ENCODE data around the gene ZFYVE21.

The ZFYVE21 gene

GRCh38 chr14:103705504-103706284 is 9.9 kb upstream of the ZFYVE21 start:
- no peak for DNase-seq (ENCODE audit: low spot score)

- DNase-seq (ENCODE audit: low spot score) = no peak
Measured at GRCh38 chr14:103706551-103707328, 8.9 kb upstream of the ZFYVE21 start.

DNA sequence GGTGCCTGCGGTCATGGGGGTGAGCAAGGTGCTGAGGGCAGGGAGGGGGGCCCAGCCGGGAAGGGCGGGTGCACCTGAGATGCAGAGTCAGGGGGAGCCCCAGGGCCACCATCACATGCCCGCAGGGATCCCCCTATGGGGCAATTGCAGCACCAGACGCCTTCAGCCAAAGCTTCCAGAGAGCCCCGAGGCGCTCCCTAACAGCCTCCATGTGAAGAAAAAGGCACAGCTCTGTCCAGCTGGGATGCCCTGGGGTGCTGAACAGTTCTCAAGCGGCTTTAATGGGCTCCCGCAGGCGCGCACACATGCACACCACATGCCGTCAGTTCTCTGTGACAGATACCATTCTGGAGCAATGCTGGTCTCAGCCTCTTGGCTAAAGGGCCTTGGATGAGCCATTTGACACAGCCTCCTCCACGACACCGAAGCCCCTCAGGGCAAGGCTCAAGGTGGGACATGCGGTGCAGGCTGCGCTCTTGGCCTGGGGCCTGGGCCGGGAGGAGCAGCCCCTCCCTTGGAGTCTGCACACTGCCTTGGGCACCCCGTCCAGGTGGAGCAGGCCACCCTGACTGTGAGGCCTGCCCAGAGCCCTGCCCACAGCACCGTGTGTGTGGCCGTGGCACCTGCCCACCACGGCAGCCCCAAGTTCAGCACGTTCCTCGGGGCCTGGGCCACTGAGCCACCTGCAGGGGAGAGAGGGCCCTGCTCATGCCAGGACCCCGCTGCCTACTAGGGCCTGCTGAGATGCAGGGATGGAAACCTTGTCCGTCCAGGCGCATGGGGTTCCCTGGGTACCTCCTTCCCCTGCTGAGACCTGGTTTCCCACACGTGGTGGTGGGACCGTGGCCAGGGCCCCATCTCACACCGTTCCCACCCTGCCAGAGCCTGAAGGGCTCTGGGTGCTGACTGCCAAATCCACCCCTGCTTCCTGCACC is 8.0 kb upstream of the ZFYVE21 start:
- no peak for DNase-seq (ENCODE audit: low spot score)

DNA sequence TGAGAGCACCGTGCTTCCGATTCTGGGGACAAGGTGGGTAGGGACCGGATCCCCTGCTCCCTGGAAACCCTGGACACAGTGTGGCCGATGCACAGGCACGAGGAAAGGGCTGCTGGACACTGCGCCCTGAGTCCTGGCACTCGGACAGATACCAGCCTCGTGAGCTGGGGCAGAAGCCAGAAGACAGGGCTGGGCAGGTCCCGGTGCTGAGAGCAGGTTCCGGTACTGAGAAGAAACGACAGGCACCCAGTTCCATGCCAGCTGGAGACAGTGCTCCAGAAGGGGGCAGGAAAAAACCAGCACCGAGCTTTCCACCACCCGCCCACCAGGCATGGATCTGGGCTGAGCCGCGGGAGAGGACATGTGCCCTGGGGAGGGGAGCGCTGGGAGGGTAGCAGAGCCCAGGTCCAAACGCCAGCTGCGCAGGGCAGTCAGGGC is 6.8 kb upstream of the ZFYVE21 start:
- DNase-seq (ENCODE audit: low spot score) = peak; percentile 35

DNA sequence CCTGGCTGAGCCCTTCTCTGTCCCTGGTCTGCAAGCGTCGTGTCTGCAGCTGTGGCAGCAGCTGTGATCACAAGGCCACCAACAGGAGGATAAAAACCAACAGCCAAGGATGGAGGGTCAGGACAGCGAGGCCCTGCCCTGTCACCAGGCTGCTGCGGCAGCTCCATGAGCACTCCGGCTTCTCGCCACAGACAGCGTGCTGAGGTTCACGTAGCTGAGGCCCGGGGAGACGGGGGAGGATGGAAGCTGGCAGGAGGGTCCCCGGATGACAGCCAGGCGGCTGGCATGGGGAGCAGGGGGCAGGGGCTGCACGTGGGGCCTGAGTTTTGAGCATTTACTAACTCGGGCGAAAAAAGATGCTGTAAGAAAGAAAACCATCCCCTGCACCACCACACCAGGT is 5.8 kb upstream of the ZFYVE21 start:
- no peak for DNase-seq (ENCODE audit: low spot score)

DNA sequence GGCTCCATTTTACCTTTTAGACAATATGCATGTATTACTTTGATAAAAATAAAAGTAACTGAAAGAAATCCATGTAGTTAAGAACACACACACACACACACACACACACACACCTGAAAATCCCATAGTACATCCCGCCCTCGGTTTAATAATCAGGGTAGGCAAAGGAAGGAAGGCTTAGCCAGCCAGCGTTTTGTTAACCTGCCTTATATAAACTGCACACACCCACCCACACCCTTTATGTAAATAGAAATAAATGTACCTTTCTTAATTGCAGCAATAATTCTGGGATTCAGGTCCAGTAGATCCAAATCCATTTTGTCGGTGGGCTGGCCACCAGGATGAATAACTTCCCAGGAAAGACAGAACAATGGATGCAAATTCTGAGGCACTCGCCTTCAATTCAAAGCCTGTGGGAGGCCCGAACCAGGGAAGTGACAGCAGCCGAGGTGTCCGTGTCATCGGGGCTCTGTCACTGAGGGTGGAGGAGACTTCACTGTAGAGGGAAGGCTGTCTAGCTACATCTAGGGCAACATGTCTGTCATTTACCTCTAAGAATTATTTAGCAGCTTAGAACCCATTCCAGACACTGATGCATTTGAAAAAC is 4.7 kb upstream of the ZFYVE21 start:
- no peak for DNase-seq (ENCODE audit: low spot score)

DNA sequence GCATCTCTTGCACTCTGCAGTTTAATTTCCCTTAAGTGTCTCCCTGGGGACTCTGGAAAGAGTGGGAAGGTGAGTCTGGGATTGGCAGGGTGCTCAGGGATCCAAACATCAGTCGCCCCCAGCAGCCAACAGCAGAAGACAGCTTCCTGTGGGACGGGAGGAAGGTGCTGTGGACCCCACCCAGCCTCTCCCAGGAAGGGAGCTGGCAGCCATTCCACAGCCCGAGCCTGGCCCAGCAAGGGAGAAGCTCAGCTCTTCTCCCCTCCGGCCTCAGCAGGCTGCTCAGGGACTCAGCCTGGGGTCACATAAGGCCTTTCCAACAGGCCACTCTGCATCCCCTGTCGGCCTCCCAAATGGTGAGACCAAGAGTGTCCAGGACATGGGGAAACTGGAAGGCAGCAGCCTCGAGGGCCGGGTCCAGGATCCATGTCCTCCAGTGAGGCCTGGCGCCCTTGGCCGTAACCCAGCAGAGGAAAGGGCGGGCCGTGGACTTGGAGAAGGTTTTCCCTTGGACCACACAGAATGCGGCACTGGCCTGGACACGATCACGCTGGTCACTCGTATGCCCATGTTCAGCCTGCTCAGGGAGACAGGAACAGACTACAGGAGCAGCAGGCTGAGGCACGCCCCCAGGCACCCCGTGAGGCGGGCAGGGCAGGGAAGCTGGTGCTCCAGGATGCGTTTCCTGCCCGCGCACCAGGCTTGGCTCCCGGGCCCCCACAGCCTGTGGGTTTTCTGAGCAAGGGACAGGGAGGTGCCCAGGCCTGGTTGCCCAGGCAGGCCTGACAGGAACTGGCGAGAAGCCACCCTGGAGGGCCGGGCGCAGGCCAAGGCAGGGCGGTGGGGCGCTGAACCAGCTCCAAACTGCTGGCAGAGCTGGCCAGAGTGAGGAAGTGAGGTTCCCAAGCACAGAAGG is 3.8 kb upstream of the ZFYVE21 start:
- peak; percentile 51 for DNase-seq (ENCODE audit: low spot score)

GRCh38 chr14:103712633-103713247 is 2.9 kb upstream of the ZFYVE21 start:
- no peak for DNase-seq (ENCODE audit: low spot score)

- DNase-seq (ENCODE audit: low spot score) = no peak
Measured at GRCh38 chr14:103713304-103714062, 2.1 kb upstream of the ZFYVE21 start.

- DNase-seq (ENCODE audit: low spot score) = no peak
Measured at GRCh38 chr14:103714063-103714724, 1.4 kb upstream of the ZFYVE21 start.

DNA sequence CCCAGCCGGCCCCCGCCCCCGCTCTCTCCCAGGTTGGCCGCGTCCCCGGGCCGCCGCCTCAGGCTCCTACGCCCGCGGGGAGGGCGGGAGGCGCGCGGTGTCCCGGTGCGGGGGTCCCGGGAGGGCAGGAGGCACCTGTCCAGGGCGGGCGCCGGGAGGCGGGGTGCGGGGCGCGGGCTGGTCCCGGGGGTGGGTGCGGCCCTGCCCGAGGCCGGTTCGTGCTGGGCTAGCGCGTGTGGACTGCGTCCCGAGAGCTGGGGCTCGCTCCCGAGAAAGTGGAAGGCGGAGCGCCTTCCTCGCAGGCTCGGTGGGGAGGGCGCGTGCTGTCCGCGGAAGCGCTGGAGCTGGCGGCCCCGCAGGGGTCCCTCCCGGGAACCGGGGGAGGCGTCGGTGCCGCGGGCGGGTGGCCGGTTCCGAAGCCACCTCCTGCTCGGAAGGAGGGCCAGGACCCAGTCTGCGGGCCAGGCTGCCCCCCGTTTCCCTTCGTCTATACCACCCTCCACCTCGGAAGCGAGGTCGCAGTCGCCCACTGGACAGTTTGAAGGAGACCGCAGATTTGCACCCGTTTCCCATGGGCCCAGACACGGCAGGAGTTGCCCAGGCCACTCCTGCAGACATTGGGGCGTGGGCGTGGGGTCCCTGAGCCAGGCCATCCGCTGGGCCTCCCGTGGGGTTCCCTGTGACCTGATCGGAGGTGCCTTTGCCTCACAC is 636 bp downstream of the ZFYVE21 start:
- DNase-seq (ENCODE audit: low spot score) = no peak

DNA sequence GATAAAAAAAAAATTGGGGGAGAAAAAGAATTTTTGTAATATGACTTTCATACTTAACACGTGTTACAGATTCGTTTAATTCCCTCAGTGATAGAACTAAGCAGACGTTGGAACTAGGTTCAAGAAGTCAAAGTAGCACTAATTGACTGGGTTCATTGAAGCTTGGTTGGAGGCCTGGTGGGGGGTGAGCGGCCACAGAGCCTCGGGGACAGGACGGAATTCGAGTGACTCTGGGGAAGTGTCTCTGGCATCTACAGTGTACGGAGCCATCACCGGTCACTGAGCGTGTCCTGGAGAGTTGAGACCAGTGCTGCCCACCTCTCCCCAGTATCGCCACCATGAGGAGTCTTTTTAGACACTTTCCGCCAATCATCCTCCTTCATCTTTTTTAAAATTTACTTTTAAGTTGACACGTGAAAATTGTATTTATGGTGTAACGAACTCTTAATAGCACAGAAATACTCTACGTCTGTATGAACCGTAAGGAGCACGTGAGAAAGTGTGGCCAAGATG is 1.3 kb downstream of the ZFYVE21 start:
- no peak for DNase-seq (ENCODE audit: low spot score)

DNA sequence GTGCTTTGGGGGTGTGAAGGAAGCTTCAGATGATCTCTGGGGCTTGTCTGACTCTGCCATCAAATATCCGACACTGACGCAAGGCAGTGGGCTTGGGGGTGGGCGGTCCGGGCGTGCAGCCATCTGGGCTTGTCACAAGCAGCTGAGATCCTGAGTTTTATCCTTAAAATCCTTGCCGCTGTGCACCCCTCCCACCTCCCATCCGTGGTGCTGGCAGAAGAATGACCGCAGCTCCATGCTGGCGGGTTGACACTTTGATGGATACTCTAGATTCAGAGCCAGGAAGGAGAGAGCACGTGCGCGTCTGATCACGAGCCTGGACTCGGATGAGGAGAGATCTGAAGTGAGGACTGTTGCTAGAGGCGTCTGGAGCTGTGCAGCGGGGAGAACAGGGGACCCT is 3.0 kb downstream of the ZFYVE21 start:
- DNase-seq (ENCODE audit: low spot score) = no peak

DNA sequence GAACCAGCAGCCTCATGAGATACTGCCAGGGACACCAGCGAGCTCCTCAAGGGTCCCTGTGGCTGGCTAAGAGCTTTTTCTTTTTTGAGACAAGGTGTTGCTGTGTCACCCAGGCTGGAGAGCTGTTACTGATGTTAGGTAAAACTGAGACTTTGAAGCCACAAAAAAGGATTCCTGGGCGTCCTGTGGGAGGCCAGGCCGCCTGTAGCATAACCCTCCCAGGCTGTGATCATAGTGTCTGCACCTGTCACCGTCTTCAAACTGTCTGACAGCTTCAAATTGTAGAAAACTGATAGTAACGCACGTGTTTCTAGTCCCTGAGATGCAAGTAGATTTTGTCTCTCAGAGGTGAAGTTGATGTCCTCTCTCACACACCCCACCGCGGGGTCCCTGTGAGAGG is 4.1 kb downstream of the ZFYVE21 start:
- no peak for DNase-seq (ENCODE audit: low spot score)

DNA sequence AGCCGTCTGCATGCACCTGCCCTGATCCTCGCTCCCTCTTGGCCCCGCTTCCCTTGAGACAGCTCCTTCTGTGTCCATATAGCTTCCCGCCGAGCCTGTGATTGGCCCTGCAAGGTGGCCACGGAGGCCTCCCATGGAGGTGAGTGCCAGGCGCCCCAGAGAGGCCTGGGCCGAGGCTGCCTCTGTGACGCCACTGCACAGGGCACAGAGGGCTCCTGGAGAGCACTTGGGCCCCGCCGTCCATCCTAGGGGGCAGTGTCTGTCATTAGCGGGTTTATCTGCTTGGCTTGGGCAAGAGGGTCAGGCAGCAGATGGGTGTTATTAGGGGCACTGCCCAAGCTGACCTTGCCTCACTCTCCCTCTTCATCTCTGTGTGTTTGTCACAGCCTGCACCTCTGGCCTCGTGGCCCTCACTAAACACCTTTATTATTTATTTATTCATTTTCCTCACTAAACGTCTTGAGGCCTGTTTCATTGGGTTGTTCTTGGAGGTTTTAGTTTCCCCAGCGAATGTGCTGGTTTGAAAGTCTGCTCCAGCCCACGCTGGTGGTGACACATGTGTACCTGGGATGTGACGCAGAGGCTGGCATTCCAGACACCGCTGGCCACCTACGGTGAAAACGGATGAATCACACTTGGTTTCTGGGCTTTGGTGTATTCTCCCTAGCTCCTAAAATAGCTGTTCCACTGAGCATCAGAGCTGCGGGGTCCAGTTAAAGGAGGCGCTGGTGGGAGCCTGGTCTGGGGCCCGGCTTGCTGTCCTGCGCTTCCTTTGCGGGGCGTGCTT is 5.9 kb downstream of the ZFYVE21 start:
- no peak for DNase-seq (ENCODE audit: low spot score)

DNA sequence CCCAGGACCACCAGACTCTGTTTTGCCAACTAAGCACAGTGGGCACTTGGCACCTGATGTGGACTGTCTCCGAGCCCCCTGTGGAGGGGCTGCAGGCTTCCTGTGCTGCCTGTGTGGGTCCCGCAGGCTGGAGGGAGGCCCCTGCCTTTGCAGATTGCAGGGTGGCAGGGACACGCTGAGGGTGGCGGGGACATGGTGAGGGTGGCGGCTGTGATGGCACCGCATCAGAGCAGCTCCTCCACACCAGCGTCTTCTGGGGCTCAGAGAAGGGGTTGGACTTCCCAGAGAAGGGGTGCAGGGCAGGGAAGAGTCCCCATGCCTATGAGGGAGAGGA is 8.1 kb downstream of the ZFYVE21 start:
- no peak for DNase-seq (ENCODE audit: low spot score)

- DNase-seq (ENCODE audit: low spot score) = no peak
Measured at GRCh38 chr14:103724116-103724515, 8.5 kb downstream of the ZFYVE21 start.
